Stimulated activated CD4-positive, alpha-beta T cell treated with anti-CD3 and anti-CD28 coated beads, Interleukin-1b, Interleukin-23, amount 100 ng/mL, for 1 hour (primary cell): ENCODE data around the gene PERM1.

Source experiments
- DNase-seq, 2 donors: peaks; one replicate each; pipeline ENCODE4 v3.0.0-alpha.2; 2020; ENCODE audit warnings: low read depth in 2 of 2

The PERM1 gene

DNA sequence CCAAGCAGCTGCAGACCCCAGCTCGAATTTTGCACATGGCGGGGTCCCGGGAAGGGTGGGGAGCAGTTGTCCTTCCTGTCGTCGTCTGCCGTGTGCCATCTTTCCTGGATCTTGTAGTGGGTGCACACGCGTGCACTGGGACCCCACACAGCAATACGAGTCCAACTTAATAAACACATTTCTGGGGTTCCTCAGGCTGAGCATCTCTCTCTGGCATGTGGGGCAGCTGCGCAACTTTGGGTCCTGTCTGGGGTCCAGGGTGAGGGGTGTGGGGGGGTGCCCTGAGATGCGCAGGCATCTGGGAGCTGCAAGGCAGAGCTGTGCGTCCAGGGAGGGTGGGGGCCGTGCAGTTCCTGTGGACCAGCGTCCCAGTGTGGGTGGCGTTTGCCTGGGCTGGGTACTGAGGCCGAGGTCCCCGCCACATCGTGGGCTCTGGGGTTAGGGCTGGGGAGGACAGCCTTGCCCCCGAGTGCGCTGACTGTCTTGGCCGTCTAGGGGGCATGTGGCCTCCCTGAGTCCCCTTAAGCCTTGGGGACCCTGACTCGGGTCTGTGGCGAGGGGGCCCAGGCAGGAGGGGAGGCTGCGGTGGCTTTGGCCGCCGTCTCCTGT lies 16.3 kb downstream of the PERM1 start:
- DNase-seq, result no peak

DNA sequence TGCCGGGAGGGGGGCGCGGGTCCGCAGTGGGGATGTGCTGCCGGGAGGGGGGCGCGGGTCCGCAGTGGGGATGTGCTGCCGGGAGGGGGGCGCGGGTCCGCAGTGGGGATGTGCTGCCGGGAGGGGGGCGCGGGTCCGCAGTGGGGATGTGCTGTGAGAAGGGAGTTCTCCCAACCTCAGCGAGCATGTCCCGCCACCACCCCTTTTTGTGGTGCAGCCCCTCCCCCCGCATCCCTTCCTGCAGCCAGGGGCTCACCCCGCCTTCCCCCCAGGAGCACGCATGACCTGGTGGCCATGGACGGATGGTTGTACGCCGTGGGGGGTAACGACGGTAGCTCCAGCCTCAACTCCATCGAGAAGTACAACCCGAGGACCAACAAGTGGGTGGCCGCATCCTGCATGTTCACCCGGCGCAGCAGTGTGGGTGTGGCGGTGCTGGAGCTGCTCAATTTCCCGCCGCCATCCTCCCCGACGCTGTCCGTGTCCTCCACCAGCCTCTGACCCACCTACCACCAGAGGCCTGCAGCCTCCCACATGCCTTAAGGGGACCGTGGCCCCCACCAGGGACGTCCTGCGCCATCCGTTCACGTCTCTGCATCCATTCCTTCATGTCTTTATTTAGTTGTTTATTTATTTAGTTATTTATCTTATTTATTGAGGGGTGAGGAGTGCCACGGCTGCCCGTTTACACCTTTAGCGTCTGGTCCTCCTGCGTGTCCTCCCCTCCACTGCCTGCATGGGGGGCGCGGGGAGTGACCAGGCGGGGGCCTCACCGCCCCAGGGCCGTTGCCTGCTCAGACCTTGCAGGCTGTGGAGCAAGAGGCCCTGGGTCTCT lies 17.0 kb downstream of the PERM1 start:
- no peak for DNase-seq

DNA sequence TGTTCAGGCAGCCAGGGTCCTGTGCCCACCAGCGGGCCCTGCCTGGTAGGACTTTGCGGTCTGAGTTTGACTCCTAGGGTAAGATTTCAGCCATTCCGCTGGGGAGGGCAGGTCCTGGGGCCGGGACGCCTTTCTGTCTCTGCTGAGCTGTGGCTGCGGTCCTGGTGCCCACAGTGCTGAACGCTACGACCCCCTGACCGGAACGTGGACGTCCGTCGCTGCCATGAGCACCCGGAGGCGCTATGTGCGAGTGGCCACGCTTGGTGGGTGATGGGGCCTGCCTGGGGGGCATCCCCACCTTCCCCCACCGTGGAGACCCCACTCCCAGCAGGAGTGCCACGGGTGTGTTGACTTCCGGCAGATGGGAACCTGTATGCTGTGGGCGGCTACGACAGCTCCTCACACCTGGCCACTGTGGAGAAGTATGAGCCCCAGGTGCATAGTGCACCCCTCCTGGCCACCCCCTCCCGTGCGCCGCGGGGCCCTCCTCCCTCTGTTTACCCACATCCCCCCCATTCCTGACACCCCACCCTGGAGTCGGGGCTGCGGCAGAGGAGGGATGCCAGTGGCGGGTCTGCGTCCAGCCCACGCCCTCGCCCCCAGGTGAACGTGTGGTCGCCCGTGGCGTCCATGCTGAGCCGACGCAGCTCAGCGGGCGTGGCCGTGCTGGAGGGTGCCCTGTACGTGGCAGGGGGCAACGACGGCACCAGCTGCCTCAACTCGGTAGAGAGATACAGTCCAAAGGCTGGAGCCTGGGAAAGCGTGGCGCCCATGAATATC lies 18.0 kb downstream of the PERM1 start:
- no peak for DNase-seq

DNA sequence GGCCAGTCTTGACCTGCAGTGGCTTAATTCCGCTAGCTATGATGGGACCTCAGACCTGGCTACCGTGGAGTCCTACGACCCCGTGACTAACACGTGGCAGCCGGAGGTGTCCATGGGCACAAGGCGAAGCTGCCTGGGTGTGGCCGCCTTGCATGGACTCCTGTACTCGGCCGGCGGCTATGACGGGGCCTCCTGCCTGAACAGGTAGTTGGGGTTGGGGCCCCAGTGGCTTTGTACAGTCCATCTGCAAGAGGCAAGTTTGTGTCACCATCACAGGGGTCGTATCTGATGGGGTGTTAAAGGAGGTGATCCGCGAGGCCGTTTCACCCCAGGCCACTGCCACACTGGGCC lies 18.6 kb downstream of the PERM1 start:
- no peak for DNase-seq

DNA sequence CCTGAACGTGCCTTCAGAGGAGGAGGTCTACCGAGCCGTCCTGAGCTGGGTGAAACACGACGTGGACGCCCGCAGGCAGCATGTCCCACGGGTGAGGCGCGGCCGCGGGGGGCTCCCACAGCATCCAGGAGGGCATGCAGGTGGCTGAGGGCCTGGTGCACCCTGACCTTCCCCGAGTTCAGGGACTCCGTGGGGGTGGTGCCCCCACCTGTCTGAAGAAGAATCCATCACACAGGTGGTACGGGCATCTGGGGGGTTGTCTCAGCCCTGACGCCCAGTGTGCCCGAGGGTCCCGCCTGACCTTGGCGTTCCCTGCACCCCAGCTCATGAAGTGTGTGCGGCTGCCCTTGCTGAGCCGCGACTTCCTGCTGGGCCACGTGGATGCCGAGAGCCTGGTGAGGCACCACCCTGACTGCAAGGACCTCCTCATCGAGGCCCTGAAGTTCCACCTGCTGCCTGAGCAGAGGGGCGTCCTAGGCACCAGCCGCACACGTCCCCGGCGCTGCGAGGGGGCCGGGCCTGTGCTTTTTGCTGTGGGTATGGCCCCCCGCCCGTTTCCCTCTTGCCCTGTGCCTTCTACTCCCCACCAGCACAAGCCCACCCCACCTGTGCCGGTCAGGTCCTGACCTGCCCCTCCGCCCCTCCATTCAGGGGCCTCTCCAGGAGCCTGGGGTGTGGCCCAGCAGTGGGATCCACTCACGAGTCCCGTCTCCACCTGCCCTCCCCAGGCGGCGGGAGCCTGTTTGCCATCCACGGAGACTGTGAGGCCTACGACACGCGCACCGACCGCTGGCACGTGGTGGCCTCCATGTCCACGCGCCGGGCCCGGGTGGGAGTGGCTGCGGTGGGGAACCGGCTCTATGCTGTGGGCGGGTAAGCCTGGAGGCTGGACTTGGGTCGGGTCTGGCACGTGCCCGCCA lies 19.3 kb downstream of the PERM1 start:
- no peak for DNase-seq

DNA sequence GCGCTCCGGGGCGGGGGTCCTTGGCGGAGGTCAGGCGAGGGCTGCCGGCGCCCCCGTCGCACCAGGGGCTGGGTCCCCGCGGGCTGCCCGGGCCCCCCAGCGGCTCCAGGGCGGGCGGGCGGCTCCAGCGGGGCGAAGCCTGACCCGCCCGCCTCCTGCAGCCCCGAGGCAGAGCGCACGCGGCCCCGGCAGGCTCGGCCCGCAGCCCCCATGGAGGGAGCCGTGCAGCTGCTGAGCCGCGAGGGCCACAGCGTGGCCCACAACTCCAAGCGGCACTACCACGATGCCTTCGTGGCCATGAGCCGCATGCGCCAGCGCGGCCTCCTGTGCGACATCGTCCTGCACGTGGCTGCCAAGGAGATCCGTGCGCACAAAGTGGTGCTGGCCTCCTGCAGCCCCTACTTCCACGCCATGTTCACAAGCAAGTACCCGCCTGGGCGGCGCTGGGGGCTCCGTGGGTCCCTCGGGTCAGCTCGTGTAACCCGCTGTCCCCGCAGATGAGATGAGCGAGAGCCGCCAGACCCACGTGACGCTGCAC lies 20.7 kb downstream of the PERM1 start:
- DNase-seq, result no peak

DNA sequence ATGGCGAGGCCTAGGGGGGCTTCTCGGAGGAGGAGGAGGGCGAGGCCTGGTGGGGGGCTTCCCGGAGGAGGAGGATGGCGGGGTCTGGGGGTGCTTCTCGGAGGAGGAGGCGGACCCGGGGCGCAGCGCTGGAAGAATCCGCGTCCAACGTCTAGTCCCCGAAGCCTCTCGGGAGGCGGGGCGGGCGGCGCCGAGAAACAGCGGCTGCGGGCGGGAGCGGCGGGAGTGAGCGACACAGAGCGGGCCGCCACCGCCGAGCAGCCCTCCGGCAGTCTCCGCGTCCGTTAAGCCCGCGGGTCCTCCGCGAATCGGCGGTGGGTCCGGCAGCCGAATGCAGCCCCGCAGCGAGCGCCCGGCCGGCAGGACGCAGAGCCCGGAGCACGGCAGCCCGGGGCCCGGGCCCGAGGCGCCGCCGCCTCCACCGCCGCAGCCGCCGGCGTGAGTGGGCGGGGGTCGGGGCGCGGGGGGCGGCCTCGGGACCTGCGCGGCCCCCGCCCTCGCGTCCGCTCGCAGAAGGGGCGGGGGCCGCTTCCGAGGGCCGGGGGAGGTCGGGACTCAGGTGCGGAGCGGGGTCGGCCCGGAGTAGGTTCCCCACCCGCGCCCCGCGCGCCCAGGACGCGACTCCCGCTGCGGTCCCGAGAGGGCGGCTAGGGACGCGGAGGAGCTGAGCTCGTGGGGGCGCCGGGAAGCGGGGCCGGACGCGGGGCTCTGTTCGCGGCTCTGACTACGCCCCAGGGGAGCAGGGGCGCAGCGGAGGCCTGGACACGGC lies 21.3 kb downstream of the PERM1 start, which contains the start of gene KLHL17:
Gene KLHL17, plus strand, starts transcription at position 222 of the 769 bp plus-strand sequence. Its CDS starts 110 bp downstream, at position 332.
- DNase-seq, result peak; percentile 47 to 67

DNA sequence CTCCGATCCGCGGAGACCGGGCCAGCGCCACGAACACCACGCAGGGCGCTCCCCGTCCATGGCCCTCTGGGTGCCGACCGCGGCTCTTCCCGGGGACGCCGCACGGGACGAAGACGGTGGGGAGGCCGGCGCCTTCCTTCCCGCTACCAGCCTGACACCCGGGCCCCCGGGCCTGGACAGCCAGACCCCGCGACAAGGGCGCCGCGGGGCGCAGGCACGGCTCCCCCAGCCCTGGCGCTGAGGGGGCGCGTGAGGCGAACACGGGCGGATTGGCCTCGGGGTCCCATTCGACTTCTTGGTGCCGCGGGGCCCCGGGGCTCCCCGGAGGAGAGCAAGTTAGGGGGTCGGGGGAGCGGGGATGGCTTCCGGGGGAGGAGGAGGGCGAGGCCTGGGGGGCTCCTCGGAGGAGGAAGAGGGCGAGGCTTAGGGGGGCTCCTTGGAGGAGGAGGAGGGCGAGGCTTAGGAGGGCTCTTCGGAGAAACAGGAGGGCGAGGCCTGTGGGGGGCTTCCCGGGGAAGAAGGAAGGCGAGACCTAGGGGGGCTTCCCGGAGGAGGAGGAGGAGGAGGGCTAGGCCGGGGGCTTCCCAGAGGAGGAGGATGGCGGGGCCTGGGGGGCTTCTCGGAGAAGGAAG lies 22.0 kb downstream of the PERM1 start:
- no peak for DNase-seq

DNA sequence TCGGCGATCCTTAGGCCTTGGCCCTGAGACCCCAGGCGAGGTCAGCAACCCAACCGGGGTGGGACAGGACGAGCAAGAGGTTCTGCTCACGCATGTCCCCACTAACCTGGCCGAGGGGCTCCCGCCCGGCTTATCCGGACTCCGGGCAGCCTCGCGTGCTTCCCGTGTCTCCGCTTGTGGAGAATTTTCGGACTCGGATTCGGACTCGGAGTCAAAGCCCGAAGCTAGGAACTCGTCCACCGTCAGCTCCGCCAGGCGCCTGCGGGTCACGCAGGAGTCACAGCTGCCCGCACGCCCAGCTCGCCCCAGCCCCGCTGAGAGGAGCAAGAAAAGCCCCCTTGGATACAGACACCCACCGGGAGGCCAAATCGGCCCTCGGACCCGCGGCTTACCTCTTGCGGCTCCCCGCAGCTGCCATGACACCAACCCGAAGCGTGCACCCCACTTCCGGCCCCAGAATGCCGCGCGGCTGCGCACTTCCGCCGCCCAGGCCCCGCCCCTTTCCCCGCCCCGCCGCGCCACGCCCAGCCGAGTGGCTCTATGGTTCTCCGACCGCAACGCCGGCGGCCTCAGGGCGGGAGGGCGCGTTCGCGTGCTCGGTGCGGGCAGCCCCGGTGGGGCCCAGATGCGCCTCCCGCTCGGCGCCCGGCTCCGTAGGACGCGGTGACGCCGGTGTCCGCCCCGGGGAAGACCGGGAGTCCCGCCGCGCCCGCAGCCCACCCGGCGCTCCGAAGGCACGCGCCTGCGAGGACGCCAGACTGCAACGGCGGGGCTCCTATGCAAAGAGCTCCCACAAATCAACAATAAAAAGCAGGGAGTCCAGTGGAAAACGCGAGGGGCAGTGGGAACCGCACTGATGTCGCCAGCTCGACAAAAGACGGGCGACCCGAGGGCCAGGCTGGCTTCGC lies 22.8 kb downstream of the PERM1 start, which contains the start of gene NOC2L:
Gene NOC2L, minus strand, starts transcription at position 434 of the 908 bp plus-strand sequence. Its CDS starts 16 bp downstream, at position 418.
- DNase-seq, result peak; percentile 93 to 99

DNA sequence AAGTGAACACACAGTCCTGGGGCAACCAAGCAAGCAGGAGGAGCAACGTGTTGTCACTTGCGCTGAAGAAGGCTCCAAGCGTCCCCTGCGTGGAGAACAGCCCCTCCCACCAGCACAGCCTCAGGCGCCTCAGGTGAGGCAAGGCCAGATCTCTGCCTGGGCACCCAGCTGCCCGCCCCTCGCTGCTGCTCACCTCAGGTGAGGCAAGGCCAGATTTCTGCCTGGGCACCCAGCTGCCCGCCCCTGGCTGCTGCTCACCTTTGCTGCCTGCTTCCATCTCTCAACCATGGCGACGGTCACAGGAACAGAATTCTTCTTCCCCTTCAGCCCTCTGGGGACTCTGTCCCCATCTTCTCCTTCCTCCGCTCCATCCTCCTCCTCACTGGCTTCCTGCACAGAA lies 25.3 kb downstream of the PERM1 start:
- no peak for DNase-seq

DNA sequence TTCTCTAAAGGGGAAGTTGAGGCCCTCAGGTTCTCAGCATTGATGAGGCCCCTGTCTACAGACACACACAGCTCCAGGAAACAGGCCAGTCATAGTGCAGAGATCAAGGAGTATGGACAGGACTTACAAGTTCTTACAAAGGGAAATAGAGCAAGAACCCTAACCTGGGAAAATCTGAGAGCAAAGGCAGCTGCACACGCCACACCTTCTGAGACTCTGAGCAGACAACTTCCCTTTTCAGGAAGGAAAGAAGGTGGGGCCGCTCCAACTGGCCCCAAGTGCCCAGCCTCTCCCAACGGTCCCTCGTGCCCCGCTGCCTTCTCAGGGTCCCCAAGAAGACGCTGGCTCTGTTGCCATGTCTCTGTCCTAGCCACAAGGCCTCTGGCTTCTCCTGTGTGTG lies 26.4 kb downstream of the PERM1 start:
- DNase-seq, result no peak

DNA sequence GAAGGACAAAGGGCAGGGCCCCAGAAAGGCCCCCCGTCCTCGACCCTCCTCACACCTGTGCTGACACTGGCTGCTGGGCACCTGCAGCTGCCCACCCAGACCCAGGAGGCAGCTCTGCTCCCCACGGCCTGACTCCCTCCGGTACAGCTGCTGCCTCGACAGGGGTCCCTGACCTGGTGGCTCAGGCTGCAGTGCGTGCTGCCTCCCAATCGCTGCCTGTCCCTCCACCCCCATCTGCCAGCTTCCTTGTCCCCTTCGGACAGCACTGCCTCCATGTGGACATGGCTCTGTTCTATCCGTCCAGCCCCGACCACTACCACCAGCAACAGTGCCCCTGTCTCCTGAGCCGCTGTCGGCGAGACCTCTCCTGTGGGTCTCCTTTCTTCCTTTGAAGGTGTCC lies 27.0 kb downstream of the PERM1 start:
- DNase-seq, result no peak

DNA sequence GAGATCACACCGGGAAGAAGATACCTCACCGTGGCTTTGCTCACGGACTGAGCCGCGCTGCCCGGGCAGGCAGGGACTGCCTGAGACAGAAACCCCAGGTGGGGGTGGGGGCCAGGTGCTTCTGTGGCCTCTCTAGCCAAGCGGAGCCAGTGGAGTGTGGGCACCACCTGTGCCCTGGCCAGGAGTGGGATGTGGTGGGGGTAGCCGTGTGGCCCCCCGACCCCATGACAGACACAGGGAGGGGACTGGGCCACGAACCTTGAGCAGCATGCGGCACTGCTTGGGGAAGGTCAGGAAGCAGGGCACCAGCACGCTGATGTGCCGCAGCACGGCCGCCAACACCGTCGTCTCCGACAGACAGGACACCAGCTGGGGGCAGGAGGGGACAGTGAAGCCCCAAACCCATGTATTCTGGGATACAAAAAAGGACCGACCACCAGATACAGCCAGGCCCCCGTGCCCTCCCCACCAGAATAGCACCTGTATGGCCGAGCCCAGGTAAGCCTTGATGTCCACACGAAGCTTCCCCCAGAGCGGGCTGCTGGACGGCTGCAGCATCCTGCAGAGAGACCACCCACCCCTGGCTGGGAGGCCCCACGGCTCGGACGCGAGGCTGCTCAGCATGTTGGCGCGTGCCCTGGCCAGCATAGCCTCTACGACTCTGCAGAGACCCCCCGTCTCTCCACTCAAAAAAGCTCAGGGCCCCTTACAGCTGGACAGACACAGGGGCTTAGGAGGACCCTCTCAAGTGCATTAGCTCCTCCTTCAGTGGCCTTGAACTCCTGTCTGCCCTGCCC lies 28.2 kb downstream of the PERM1 start:
- DNase-seq, result no peak

DNA sequence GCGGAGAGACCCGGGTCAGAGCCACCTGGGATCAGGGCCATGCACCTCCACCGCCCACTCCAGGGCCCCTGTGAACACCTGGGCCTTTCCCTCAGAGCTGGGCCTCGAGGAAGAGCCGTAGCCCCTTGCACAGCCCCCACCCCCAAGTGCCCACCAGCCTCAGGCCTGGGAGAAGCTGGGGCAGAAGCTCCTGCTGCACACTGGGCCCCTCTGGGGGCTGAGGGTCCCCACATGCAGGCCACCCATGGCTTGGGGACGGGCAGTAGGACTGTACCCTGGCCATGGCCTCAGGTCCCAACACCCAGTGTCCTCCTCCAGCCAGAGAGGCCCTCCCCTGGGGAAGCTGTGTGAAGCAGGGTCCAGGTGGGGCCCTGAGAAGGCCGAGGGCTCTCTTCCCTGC lies 29.3 kb downstream of the PERM1 start:
- DNase-seq, result no peak

DNA sequence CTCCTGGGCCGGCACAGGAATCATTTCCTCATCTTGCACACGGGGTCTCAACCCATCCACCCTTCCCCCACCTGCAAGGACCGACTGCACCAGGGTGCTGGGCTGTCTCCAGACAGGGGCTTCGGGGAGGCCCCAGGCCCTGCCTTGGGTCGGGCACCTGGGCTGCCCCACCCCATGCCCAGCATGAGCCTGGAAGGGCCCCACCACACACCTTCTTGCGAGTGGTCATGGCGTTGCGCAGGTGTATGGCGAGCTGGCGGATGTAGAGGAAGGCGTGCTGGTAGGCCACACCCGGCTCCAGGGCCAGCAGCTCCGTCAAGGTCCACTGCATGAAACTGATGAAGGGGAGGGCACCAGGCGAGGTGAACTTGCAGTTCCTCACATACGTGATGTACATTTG lies 29.7 kb downstream of the PERM1 start:
- no peak for DNase-seq

DNA sequence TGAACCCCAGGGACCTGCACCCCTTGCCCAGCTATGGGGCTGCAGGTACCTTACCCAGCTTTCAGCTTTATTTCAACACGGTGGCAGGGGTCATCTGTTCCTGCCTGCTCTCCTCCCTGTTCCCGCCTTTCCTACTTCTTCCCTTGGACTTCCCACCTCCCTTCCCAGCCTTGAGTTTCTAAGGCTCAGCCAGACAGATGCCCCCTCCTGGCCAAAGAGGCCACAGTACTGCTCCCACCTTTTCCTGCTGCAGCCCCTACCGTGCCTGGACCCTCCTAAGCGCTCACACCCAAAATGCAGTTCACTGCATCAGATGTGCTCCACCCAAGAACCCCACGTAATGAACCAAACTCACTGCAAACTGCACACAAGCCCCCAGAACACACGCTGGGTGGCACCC lies 30.5 kb downstream of the PERM1 start:
- DNase-seq, result no peak

DNA sequence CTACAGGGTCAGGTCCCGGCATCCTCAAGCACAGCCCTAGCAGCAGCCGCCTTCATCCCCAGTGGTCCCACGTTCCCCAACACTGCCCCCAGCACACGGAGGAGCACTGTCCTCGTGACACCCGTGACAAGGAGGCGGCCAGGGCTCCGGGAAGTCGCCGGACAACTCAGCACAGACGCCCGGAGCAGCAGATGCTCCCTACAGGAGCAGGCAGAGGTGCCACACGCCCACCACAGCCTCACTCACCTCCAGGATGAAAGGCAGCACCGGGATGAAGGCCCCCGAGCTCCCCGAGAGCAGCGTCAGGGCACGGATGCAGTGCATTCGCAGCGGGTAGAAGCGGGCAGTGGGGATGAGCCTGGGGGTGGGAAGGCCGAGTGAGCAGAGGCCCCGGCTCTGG lies 31.0 kb downstream of the PERM1 start:
- DNase-seq, result no peak

DNA sequence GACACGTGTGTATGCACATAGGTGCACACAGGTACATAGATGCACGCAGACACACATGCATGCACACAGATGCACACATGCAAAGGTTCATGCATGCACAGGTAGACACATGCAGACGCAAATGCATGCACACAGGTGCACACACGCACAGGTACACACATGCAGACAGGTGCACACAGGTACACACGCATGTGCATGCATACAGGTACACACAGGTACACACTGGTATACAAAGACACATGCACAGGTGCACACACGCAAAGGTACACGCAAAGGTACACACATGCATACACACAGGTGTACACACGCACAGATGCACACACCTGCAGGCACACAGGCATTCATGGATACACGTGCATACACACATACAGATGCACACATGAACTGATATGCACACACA lies 31.6 kb downstream of the PERM1 start:
- no peak for DNase-seq
